ENCODE data around the gene PDK2. TPM values are rescaled to one million over a fixed set of nuclear protein-coding genes. Genes with fewer than 3 reads are reported as not detected.

PDK2 gene
- total and polyA plus RNA-seq, 2 donors (not counting 1 experiment from before 2014, with no cell fraction given) = 19.2 to 41.0 TPM

- Histone ChIP-seq H3K4me3 (replicated peaks in 1 of 4; ENCODE audit: control extremely low read depth in 1 of 4, insufficient read depth in 1 of 4, low read depth in 3 of 4, low read length in 4 of 4) (no peak overlapping the region), H3K79me2 (ENCODE audit: control insufficient read depth, insufficient read depth, low read length) (no peaks in the 10 kb centered on the region), H4K20me1 (ENCODE audit: control insufficient read depth, extremely low read depth, insufficient read depth, low read length) (no peaks in the 10 kb centered on the region), H3K27me3 (ENCODE audit: control insufficient read depth, insufficient read depth, low read length) (no peaks in the 10 kb centered on the region), H3K27ac (ENCODE audit: insufficient read depth, low read length) (no peak overlapping the region), H3K9me3 (ENCODE audit: control insufficient read depth, insufficient read depth, low read depth, low read length) (no peaks in the 10 kb centered on the region), H3K9ac (ENCODE audit: insufficient read depth, low read length) (no peak overlapping the region), H3K4me1 (ENCODE audit: control insufficient read depth, extremely low read depth, insufficient read depth, low read length) (no peaks in the 10 kb centered on the region), H3K4me2 (ENCODE audit: extremely low read depth, insufficient read depth, low read length) (no peak overlapping the region), H3K36me3 (ENCODE audit: control insufficient read depth, insufficient read depth, low read length) (peaks cover 54% of the 10 kb centered on the region), H2AFZ (ENCODE audit: low read length) (no peak overlapping the region)
- no peak for TF ChIP-seq CTCF (conservative IDR thresholded peaks at IDR 0.05 in 1 of 2, IDR thresholded peaks at IDR 0.05 in 1 of 2; ENCODE audit: low read depth in 1 of 2, low read length in 2 of 2)
- DNase-seq (ENCODE audit: low read depth in 2 of 2) = no peak
These were observed 16.7 kb upstream of the PDK2 start for GRCh38 chr17:50078430-50078829.

GRCh38 chr17:50079334-50080095, 15.6 kb upstream of the PDK2 start:
- H3K36me3 ChIP-seq (ENCODE audit: control insufficient read depth, insufficient read depth, low read length) = peaks cover 48% of the 10 kb centered on the region
- H3K27ac ChIP-seq (ENCODE audit: insufficient read depth, low read length) = no peak overlapping the region

GRCh38 chr17:50080096-50080480, 15.1 kb upstream of the PDK2 start:
- no peaks in the 10 kb centered on the region for H4K20me1 ChIP-seq (ENCODE audit: control insufficient read depth, extremely low read depth, insufficient read depth, low read length)
- no peak for DNase-seq (ENCODE audit: low read depth in 2 of 2)
- H3K27me3 ChIP-seq (ENCODE audit: control insufficient read depth, insufficient read depth, low read length) = no peaks in the 10 kb centered on the region
- H3K4me2 ChIP-seq (ENCODE audit: extremely low read depth, insufficient read depth, low read length) = no peak overlapping the region
- H3K27ac ChIP-seq (ENCODE audit: insufficient read depth, low read length) = no peak overlapping the region
- no peaks in the 10 kb centered on the region for H3K79me2 ChIP-seq (ENCODE audit: control insufficient read depth, insufficient read depth, low read length)
- TF ChIP-seq EZH2 (IDR thresholded peaks at IDR 0.05; ENCODE audit: low read length, missing control alignments) = no peak
- TF ChIP-seq CTCF (conservative IDR thresholded peaks at IDR 0.05 in 1 of 2, IDR thresholded peaks at IDR 0.05 in 1 of 2; ENCODE audit: low read depth in 1 of 2, low read length in 2 of 2) = no peak
- no peak overlapping the region for H2AFZ ChIP-seq (ENCODE audit: low read length)
- no peak overlapping the region for H3K9ac ChIP-seq (ENCODE audit: insufficient read depth, low read length)
- H3K4me3 ChIP-seq (replicated peaks in 1 of 4; ENCODE audit: control extremely low read depth in 1 of 4, insufficient read depth in 1 of 4, low read depth in 3 of 4, low read length in 4 of 4) = no peak overlapping the region
- H3K4me1 ChIP-seq (ENCODE audit: control insufficient read depth, extremely low read depth, insufficient read depth, low read length) = no peaks in the 10 kb centered on the region
- H3K9me3 ChIP-seq (ENCODE audit: control insufficient read depth, insufficient read depth, low read depth, low read length) = no peaks in the 10 kb centered on the region
- peaks cover 47% of the 10 kb centered on the region for H3K36me3 ChIP-seq (ENCODE audit: control insufficient read depth, insufficient read depth, low read length)

More at GRCh38 chr17:50079334-50080095, 15.6 kb upstream of the PDK2 start:
- H2AFZ ChIP-seq (ENCODE audit: low read length) = no peak overlapping the region
- no peaks in the 10 kb centered on the region for H3K79me2 ChIP-seq (ENCODE audit: control insufficient read depth, insufficient read depth, low read length)
- no peak overlapping the region for H3K4me3 ChIP-seq (replicated peaks in 1 of 4; ENCODE audit: control extremely low read depth in 1 of 4, insufficient read depth in 1 of 4, low read depth in 3 of 4, low read length in 4 of 4)
- H3K9ac ChIP-seq (ENCODE audit: insufficient read depth, low read length) = no peak overlapping the region
- no peaks in the 10 kb centered on the region for H3K4me1 ChIP-seq (ENCODE audit: control insufficient read depth, extremely low read depth, insufficient read depth, low read length)
- H4K20me1 ChIP-seq (ENCODE audit: control insufficient read depth, extremely low read depth, insufficient read depth, low read length) = no peaks in the 10 kb centered on the region
- TF ChIP-seq EZH2 (IDR thresholded peaks at IDR 0.05; ENCODE audit: low read length, missing control alignments) = no peak
- peak; percentile 38 to 59 for TF ChIP-seq CTCF (conservative IDR thresholded peaks at IDR 0.05 in 1 of 2, IDR thresholded peaks at IDR 0.05 in 1 of 2; ENCODE audit: low read depth in 1 of 2, low read length in 2 of 2)
- no peaks in the 10 kb centered on the region for H3K27me3 ChIP-seq (ENCODE audit: control insufficient read depth, insufficient read depth, low read length)
- no peaks in the 10 kb centered on the region for H3K9me3 ChIP-seq (ENCODE audit: control insufficient read depth, insufficient read depth, low read depth, low read length)
- DNase-seq (ENCODE audit: low read depth in 2 of 2) = peak in 1 of 2 donors; percentile 34
- no peak overlapping the region for H3K4me2 ChIP-seq (ENCODE audit: extremely low read depth, insufficient read depth, low read length)

Data from fibroblast of lung (primary cell).